Loucy (cell line): Measurements from ENCODE around the gene EDAR.

Experiments used
- H2AFZ ChIP-seq: fragments of 200-600 bp; sonication (generic); 2 replicates; pipeline ENCODE4 v1.6.0; 2016; ENCODE audit warnings: antibody characterized with exemption, mild to moderate bottlenecking, low read length, moderate library complexity
- H3F3A ChIP-seq: fragments of 200-600 bp; 2 replicates; pipeline ENCODE4 v1.6.0; 2016; ENCODE audit warnings: antibody characterized with exemption, low read depth, mild to moderate bottlenecking
- H3K27me3 ChIP-seq: fragments of 200-600 bp; sonication (generic); 2 replicates; pipeline ENCODE4 v1.6.1; 2014; ENCODE audit warnings: low read length, mild to moderate bottlenecking; ENCODE audit not compliant: insufficient read depth, poor library complexity, severe bottlenecking
- H3K36me3 ChIP-seq: fragments of 200-600 bp; sonication (generic); 2 replicates; pipeline ENCODE4 v1.6.1; 2016; ENCODE audit warnings: low read length; ENCODE audit not compliant: insufficient read depth
- H3K4me1 ChIP-seq: fragments of 200-600 bp; sonication (generic); 2 replicates; pipeline ENCODE4 v1.5.1; 2014; ENCODE audit warnings: low read length, mild to moderate bottlenecking; ENCODE audit not compliant: insufficient read depth, poor library complexity, severe bottlenecking
- H3K4me2 ChIP-seq: fragments of 200-600 bp; sonication (generic); 2 replicates; pipeline ENCODE4 v1.6.0; 2014; ENCODE audit warnings: antibody characterized with exemption, low read length, low read depth, mild to moderate bottlenecking; ENCODE audit not compliant: poor library complexity, severe bottlenecking
- H3K4me3 ChIP-seq: fragments of 200-600 bp; sonication (generic); 2 replicates; pipeline ENCODE4 v1.5.1; 2014; ENCODE audit warnings: low read length, mild to moderate bottlenecking, mixed read lengths; ENCODE audit not compliant: poor library complexity, severe bottlenecking
- H3K79me2 ChIP-seq: fragments of 200-600 bp; sonication (generic); 2 replicates; pipeline ENCODE4 v1.6.1; 2014; ENCODE audit warnings: low read length; ENCODE audit not compliant: insufficient read depth
- H3K9ac ChIP-seq: fragments of 200-600 bp; sonication (generic); 2 replicates; pipeline ENCODE4 v1.6.0; 2014; ENCODE audit warnings: mild to moderate bottlenecking, low read depth, low read length, moderate library complexity; ENCODE audit not compliant: poor library complexity, severe bottlenecking
- H3K9me2 ChIP-seq: fragments of 200-600 bp; sonication (generic); replicated peaks from 2 replicates; pipeline ENCODE4 v1.6.1; 2016; ENCODE audit warnings: low read depth, low read length, mixed read lengths
- H3K9me3 ChIP-seq: fragments of 200-600 bp; sonication (generic); 2 replicates; pipeline ENCODE4 v1.6.1; 2014; ENCODE audit warnings: mild to moderate bottlenecking, antibody characterized with exemption, low read length, low read depth; ENCODE audit not compliant: insufficient read depth
- H4K20me1 ChIP-seq: fragments of 200-600 bp; sonication (generic); 2 replicates; pipeline ENCODE4 v1.6.0; 2014; ENCODE audit warnings: antibody characterized with exemption, low read length, mild to moderate bottlenecking; ENCODE audit not compliant: insufficient read depth, poor library complexity, severe bottlenecking
- CTCF ChIP-seq: fragments of 200-600 bp; sonication (generic); conservative IDR thresholded peaks from 2 replicates; pipeline ENCODE4 v1.5.1; 2014; ENCODE audit warnings: mild to moderate bottlenecking, antibody characterized with exemption, low read length
- EZH2phosphoT487 ChIP-seq: fragments of 200-600 bp; IDR thresholded peaks from 2 replicates; pipeline ENCODE4 v1.6.1; 2018; ENCODE audit warnings: antibody characterized with exemption, mild to moderate bottlenecking, moderate library complexity, borderline replicate concordance

The EDAR gene

GRCh38 chr2:108935271-108935741, 53.7 kb downstream of the EDAR start:
- H3F3A ChIP-seq, result no peaks in the 10 kb centered on the region
- H3K9me3 ChIP-seq, result no peaks in the 10 kb centered on the region
- H3K4me3 ChIP-seq, result no peak overlapping the region
- no peaks in the 10 kb centered on the region for H3K4me1 ChIP-seq
- H3K27me3 ChIP-seq, result no peaks in the 10 kb centered on the region
- H3K4me2 ChIP-seq, result no peak overlapping the region
- H3K9me2 ChIP-seq, result no peaks in the 10 kb centered on the region
- H3K9ac ChIP-seq, result no peak overlapping the region
- no peaks in the 10 kb centered on the region for H3K36me3 ChIP-seq
- TF ChIP-seq CTCF, result no peak
- H3K79me2 ChIP-seq, result no peaks in the 10 kb centered on the region
- H2AFZ ChIP-seq, result no peak overlapping the region
- H4K20me1 ChIP-seq, result no peaks in the 10 kb centered on the region

GRCh38 chr2:108934583-108935245, 54.3 kb downstream of the EDAR start:
- Histone ChIP-seq H3K4me3 (no peak overlapping the region), H3K4me2 (no peak overlapping the region), H2AFZ (no peak overlapping the region), H3K79me2 (no peaks in the 10 kb centered on the region), H3F3A (no peaks in the 10 kb centered on the region), H3K27me3 (no peaks in the 10 kb centered on the region), H3K9me2 (no peaks in the 10 kb centered on the region), H3K9ac (no peak overlapping the region), H3K36me3 (no peaks in the 10 kb centered on the region), H3K4me1 (no peaks in the 10 kb centered on the region), H4K20me1 (no peaks in the 10 kb centered on the region), H3K9me3 (no peaks in the 10 kb centered on the region)
- TF ChIP-seq EZH2phosphoT487 (no peak), CTCF (no peak)

GRCh38 chr2:108934151-108934550, 54.9 kb downstream of the EDAR start:
- H2AFZ ChIP-seq, result no peak overlapping the region
- no peaks in the 10 kb centered on the region for H3K79me2 ChIP-seq
- TF ChIP-seq CTCF, result no peak
- no peak for TF ChIP-seq EZH2phosphoT487
- no peak overlapping the region for H3K4me2 ChIP-seq
- H3K27me3 ChIP-seq, result no peaks in the 10 kb centered on the region
- H3K4me1 ChIP-seq, result no peaks in the 10 kb centered on the region
- no peaks in the 10 kb centered on the region for H3K36me3 ChIP-seq
- no peak overlapping the region for H3K4me3 ChIP-seq
- no peaks in the 10 kb centered on the region for H3K9me3 ChIP-seq
- H3K9ac ChIP-seq, result no peak overlapping the region
- no peaks in the 10 kb centered on the region for H3F3A ChIP-seq
- H4K20me1 ChIP-seq, result no peaks in the 10 kb centered on the region
- H3K9me2 ChIP-seq, result no peaks in the 10 kb centered on the region
